Activated B cell treated with CpG ODN at 0.5 μM for 24 hours (primary cell): ENCODE measurements around the gene LMO3. TPM values are rescaled to one million over a fixed set of nuclear protein-coding genes. Genes with fewer than 3 reads are reported as not detected.

Experiments
- ATAC-seq: fragments of 200-7000 bp; cut with Tn5 transposase; one replicate; pipeline ENCODE4 v1.10.0; 2021; ENCODE audit warnings: low read depth, mild to moderate bottlenecking, moderate library complexity
- CTCF ChIA-PET: fragments of 350-600 bp; sonication (Branson Sonifier 250); formaldehyde crosslinking; loops from one replicate; lab custom pipeline; 2021; ENCODE audit warnings: antibody characterized with exemption; lab: Charles Lee
- POLR2A ChIA-PET: fragments of 350-600 bp; sonication (Branson Sonifier 250); formaldehyde crosslinking; loops from one replicate; lab custom pipeline; 2021; ENCODE audit warnings: antibody characterized with exemption; lab: Charles Lee
- DNase-seq: peaks from one replicate; pipeline ENCODE4 v3.0.0; 2022
- H3K27ac Mint-ChIP-seq: one replicate; pipeline ENCODE4 v1.8.0; 2020; ENCODE audit warnings: mixed read lengths
- H3K27me3 Mint-ChIP-seq: one replicate; pipeline ENCODE4 v1.8.0; 2021; ENCODE audit warnings: mixed read lengths
- H3K36me3 Mint-ChIP-seq: one replicate; pipeline ENCODE4 v1.8.0; 2021; ENCODE audit warnings: low read depth, mixed read lengths
- H3K4me1 Mint-ChIP-seq: one replicate; pipeline ENCODE4 v1.8.0; 2021; ENCODE audit warnings: mixed read lengths
- H3K4me3 Mint-ChIP-seq: one replicate; pipeline ENCODE4 v1.8.0; 2020; ENCODE audit warnings: mild to moderate bottlenecking, mixed read lengths
- H3K9me3 Mint-ChIP-seq: one replicate; pipeline ENCODE4 v1.8.0; 2020; ENCODE audit warnings: mixed read lengths
- CTCF ChIP-seq: fragments of 200-600 bp; IDR thresholded peaks from one replicate; pipeline ENCODE4 v1.8.0; 2022; ENCODE audit warnings: antibody characterized with exemption, mild to moderate bottlenecking
- intact Hi-C: fragments of 100-400 bp; cut with micrococcal nuclease; formaldehyde crosslinking; loops from one replicate; pipeline ENCODE4 v1.15.1; 2024
- total RNA-seq: library from RNA; stranded (reverse); gene quantifications from 2 replicates; pipeline ENCODE4 v1.2.3, GENCODE V29; 2022

LMO3 gene
- total RNA-seq, 1 donor from 2014 or later = not detected

DNA sequence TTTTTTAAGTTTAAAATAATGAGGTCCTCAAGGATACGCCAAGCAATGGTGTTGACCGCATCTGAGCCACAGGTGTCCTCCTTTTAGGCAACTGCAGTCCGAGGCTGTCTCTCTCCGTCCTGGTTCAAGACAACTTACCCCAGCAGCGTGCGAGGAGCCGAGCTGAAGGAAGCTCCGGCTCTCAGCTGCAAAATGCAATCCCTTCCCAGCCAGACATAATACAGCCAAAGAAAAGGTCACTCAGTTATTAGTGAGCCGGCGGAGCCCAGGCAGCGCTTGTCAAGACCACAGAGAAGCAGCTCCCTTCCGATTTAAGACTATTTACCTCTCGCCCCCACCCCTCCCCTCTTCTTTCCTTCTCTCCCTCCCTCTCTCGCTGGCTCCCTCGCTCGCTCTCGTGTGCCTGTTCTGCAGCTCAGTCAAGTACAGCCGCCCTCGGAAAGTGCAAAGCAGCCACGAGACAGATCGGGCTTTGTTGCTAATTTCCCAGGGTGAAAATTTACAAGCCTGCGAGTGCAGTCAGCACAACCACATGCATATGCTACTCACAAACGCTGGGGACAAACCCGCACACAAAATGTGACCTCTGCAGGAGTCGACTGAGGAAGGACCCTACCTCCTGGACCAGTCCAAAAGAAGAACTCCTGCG, 363 bp upstream of the LMO3 start:
- H3K9me3 Mint-ChIP-seq = no peaks in the 10 kb centered on the region
- POLR2A ChIA-PET = no interaction called here

DNA sequence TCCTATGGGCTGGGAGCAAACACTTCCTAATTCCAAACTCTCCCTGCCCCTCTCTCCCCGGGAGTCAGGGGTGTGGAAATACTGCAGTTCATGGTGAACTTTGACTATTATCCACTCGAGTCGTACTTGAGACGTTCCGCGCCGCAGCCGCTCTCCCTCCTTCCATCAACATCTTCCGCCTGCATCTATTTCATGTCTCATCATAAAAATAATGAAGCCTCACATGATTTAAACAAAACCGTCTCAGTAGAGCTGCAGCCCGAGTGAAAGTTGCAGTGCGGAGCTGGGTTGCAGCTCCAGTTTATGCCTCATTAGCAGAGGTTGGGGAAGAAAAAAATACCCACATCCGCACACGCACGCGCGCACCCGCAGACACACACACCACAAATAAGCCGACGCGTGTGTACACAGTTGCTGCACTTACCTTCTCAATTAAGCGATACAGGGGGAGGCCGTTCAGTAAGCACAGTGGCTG, 283 bp downstream of the LMO3 start:
- no peaks in the 10 kb centered on the region for H3K9me3 Mint-ChIP-seq
- H3K36me3 Mint-ChIP-seq = no peaks in the 10 kb centered on the region
- DNase-seq = no peak
- intact Hi-C loops = no loop called here
- H3K27me3 Mint-ChIP-seq = peaks cover 36% of the 10 kb centered on the region
- peaks cover 2% of the 10 kb centered on the region for H3K4me1 Mint-ChIP-seq
- H3K27ac Mint-ChIP-seq = no peak overlapping the region
- ATAC-seq = no peak
- TF ChIP-seq CTCF = no peak
- peak overlapping the region; percentile 44 for H3K4me3 Mint-ChIP-seq
- ChIA-PET POLR2A (no interaction called here), CTCF (no interaction called here)

More for the DNA sequence above, 363 bp upstream of the LMO3 start:
- no peak for TF ChIP-seq CTCF
- intact Hi-C loops = no loop called here
- CTCF ChIA-PET = no interaction called here
- ATAC-seq (no peak), DNase-seq (no peak)
- peaks cover 38% of the 10 kb centered on the region for H3K27me3 Mint-ChIP-seq
- H3K36me3 Mint-ChIP-seq = no peaks in the 10 kb centered on the region
- H3K27ac Mint-ChIP-seq = no peak overlapping the region
- peak overlapping the region; percentile 25 for H3K4me3 Mint-ChIP-seq
- peaks cover 2% of the 10 kb centered on the region for H3K4me1 Mint-ChIP-seq

DNA sequence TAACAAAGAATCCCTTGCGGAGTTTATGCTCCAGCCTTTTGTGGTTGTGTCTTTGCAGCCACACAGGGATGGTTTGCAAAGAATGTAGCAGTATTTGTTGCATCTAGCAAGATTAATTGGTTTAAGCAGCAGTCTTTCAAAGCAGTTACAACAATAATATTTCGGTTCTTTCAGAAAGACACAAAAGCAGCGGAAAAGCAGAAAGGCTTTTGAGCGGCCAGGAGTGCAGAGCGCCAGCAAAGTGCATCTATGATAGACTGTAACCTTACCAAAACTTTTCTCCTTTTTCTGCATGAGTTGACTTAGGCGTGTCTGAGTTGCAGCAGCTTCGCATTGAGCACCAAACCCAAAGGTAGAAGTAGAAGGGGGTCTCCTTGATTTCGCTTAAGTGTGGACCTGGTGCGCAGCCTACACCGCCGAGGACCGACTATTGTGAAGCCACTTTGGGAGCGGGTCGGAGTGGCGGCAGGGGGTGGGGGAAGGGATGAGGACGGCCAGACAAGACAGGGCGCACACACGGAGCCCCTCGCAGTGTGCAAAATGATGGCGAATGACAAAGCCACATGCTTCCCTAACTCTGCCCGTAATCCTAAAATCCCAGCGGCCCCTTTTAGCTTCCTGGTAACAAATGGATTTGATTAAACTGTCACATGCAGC, 1.2 kb downstream of the LMO3 start:
- peaks cover 2% of the 10 kb centered on the region for H3K4me1 Mint-ChIP-seq
- CTCF ChIA-PET = no interaction called here
- no peak overlapping the region for H3K4me3 Mint-ChIP-seq

GRCh38 chr12:16603916-16604575, 1.9 kb downstream of the LMO3 start:
- H3K36me3 Mint-ChIP-seq = no peaks in the 10 kb centered on the region
- ChIA-PET CTCF (interaction anchor here (0.5 kb wide), 1 partner anchor 45 kb away, joined by 3 read pairs; no protein-coding TSS in a partner anchor), POLR2A (no interaction called here)
- no peak overlapping the region for H3K27ac Mint-ChIP-seq
- H3K27me3 Mint-ChIP-seq = peaks cover 30% of the 10 kb centered on the region
- ATAC-seq (no peak), DNase-seq (no peak)
- intact Hi-C loops = no loop called here
- no peaks in the 10 kb centered on the region for H3K9me3 Mint-ChIP-seq
- H3K4me1 Mint-ChIP-seq = peaks cover 2% of the 10 kb centered on the region
- no peak for TF ChIP-seq CTCF
- H3K4me3 Mint-ChIP-seq = no peak overlapping the region

More for the DNA sequence above, 1.2 kb downstream of the LMO3 start:
- ATAC-seq (no peak), DNase-seq (no peak)
- Mint-ChIP-seq H3K27me3 (peaks cover 34% of the 10 kb centered on the region), H3K9me3 (no peaks in the 10 kb centered on the region), H3K27ac (no peak overlapping the region), H3K36me3 (no peaks in the 10 kb centered on the region)
- TF ChIP-seq CTCF = no peak
- intact Hi-C loops = no loop called here
- POLR2A ChIA-PET = no interaction called here
